Measurements from ENCODE around the gene CCDC66.
"Not testable (repeated sequence)": the region's sequence is repeated elsewhere in the genome, so short reads cannot be mapped to it uniquely, and the experiment has no call there.

Gene CCDC66

GRCh38 chr3:56573501-56573900, 16.5 kb downstream of the CCDC66 start:
- H3K4me3 ChIP-seq (ENCODE audit: low read depth, low read length) = no peak overlapping the region
- no peak for DNase-seq (ENCODE audit: low read depth)

GRCh38 chr3:56581941-56582340, 25.0 kb downstream of the CCDC66 start:
- H3K4me3 ChIP-seq (ENCODE audit: low read depth, low read length); DNase-seq (ENCODE audit: low read depth): not testable (repeated sequence)

More at GRCh38 chr3:56573501-56573900, 16.5 kb downstream of the CCDC66 start:
- no peak for TF ChIP-seq CTCF (IDR thresholded peaks at IDR 0.05; ENCODE audit: insufficient read depth, low read depth, low read length, missing control alignments)

GRCh38 chr3:56584275-56584674, 27.3 kb downstream of the CCDC66 start:
- not testable (repeated sequence) for H3K4me3 ChIP-seq (ENCODE audit: low read depth, low read length); DNase-seq (ENCODE audit: low read depth)

GRCh38 chr3:56590814-56591213, 33.8 kb downstream of the CCDC66 start:
- TF ChIP-seq CTCF (IDR thresholded peaks at IDR 0.05; ENCODE audit: insufficient read depth, low read depth, low read length, missing control alignments) = no peak
- DNase-seq (ENCODE audit: low read depth) = no peak
- no peak overlapping the region for H3K4me3 ChIP-seq (ENCODE audit: low read depth, low read length)

GRCh38 chr3:56591262-56591661, 34.3 kb downstream of the CCDC66 start:
- no peak for TF ChIP-seq CTCF (IDR thresholded peaks at IDR 0.05; ENCODE audit: insufficient read depth, low read depth, low read length, missing control alignments)
- DNase-seq (ENCODE audit: low read depth) = no peak
- H3K4me3 ChIP-seq (ENCODE audit: low read depth, low read length) = no peak overlapping the region

- DNase-seq (ENCODE audit: low read depth) = no peak
- H3K4me3 ChIP-seq (ENCODE audit: low read depth, low read length) = no peak overlapping the region
- TF ChIP-seq CTCF (IDR thresholded peaks at IDR 0.05; ENCODE audit: insufficient read depth, low read depth, low read length, missing control alignments) = no peak
These were observed 36.6 kb downstream of the CCDC66 start for GRCh38 chr3:56593455-56594158.

- no peak for DNase-seq (ENCODE audit: low read depth)
- no peak for TF ChIP-seq CTCF (IDR thresholded peaks at IDR 0.05; ENCODE audit: insufficient read depth, low read depth, low read length, missing control alignments)
- H3K4me3 ChIP-seq (ENCODE audit: low read depth, low read length) = no peak overlapping the region
These were observed 39.2 kb downstream of the CCDC66 start for GRCh38 chr3:56595975-56596840.

GRCh38 chr3:56608479-56608878, 51.5 kb downstream of the CCDC66 start:
- DNase-seq (ENCODE audit: low read depth); H3K4me3 ChIP-seq (ENCODE audit: low read depth, low read length): not testable (repeated sequence)

Measured in GM12865 (cell line).